ENCODE data around the gene ZP4. TPM values are rescaled to one million over a fixed set of nuclear protein-coding genes. Genes with fewer than 3 reads are reported as not detected.

Gene ZP4
- total RNA-seq, 1 experiment from 2014 or later, result not detected

DNA sequence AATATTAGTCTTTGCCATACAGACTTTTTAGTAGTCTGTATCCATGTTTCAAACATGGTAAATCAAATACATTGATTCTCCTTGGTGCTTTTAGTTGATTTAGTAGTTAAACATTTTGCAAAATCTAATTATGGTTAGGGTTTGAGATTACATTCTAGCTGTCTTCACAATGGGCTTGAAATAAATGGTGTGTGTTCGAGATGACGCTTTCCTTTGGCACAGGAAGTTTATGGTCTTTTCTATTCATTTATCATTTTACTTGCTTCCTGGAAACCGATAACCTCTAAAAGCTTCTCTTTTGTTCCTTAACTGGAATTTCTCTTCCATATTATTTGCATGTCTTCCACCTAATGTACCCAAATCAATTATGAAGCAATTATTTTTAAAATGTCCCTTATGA is 38.4 kb downstream of the ZP4 start:
- no peak overlapping the region for H3K4me3 Mint-ChIP-seq
- Histone ChIP-seq H3K9ac (ENCODE audit: extremely low read depth, insufficient read length, low read length) (no peak overlapping the region), H3K23me2 (ENCODE audit: insufficient read length, low read depth, low read length, poor library complexity, severe bottlenecking) (no peaks in the 10 kb centered on the region), H3K14ac (ENCODE audit: insufficient read depth, low read length) (no peak overlapping the region), H2AK5ac (ENCODE audit: insufficient read length, low read length) (no peak overlapping the region), H2BK15ac (ENCODE audit: low read depth, low read length) (no peak overlapping the region), H2BK120ac (ENCODE audit: low read depth, low read length, poor library complexity, severe bottlenecking) (no peak overlapping the region), H4K5ac (ENCODE audit: insufficient read length, low read depth, low read length) (no peak overlapping the region), H4K91ac (ENCODE audit: insufficient read length, low read depth, low read length) (no peak overlapping the region), H3K4ac (ENCODE audit: low read depth, low read length) (no peak overlapping the region), H4K8ac (replicated peaks; ENCODE audit: insufficient read length, low read depth, low read length) (no peak overlapping the region), H3K18ac (ENCODE audit: insufficient read length, low read depth, low read length) (no peak overlapping the region), H2BK5ac (ENCODE audit: insufficient read length, low read length) (no peak overlapping the region), H3K79me2 (ENCODE audit: insufficient read depth, low read length) (no peaks in the 10 kb centered on the region), H3K79me1 (ENCODE audit: insufficient read depth, low read depth, low read length, poor library complexity, severe bottlenecking) (no peaks in the 10 kb centered on the region), H3K56ac (ENCODE audit: insufficient read length, low read depth, low read length) (no peak overlapping the region), H3K23ac (ENCODE audit: insufficient read length, low read depth, low read length) (no peak overlapping the region), H3T11ph (ENCODE audit: low read length) (no peak overlapping the region), H3K4me2 (ENCODE audit: insufficient read depth, insufficient read length, low read length) (no peak overlapping the region), H3K9me3 (ENCODE audit: control insufficient read depth, low read depth, low read length) (no peaks in the 10 kb centered on the region), H2AFZ (ENCODE audit: low read length) (no peak overlapping the region), H2BK12ac (ENCODE audit: insufficient read length, low read depth, low read length) (no peak overlapping the region), H2BK20ac (ENCODE audit: low read depth, low read length, poor library complexity, severe bottlenecking) (no peak overlapping the region), H3K27me3 (ENCODE audit: insufficient read depth, low read length) (no peaks in the 10 kb centered on the region), H4K20me1 (ENCODE audit: control insufficient read depth, insufficient read depth, insufficient read length) (no peaks in the 10 kb centered on the region), H3K27ac (ENCODE audit: insufficient read length, low read depth, low read length) (no peak overlapping the region), H3K4me1 (ENCODE audit: insufficient read depth, low read length) (no peaks in the 10 kb centered on the region)
- TF ChIP-seq, protein P1, sequence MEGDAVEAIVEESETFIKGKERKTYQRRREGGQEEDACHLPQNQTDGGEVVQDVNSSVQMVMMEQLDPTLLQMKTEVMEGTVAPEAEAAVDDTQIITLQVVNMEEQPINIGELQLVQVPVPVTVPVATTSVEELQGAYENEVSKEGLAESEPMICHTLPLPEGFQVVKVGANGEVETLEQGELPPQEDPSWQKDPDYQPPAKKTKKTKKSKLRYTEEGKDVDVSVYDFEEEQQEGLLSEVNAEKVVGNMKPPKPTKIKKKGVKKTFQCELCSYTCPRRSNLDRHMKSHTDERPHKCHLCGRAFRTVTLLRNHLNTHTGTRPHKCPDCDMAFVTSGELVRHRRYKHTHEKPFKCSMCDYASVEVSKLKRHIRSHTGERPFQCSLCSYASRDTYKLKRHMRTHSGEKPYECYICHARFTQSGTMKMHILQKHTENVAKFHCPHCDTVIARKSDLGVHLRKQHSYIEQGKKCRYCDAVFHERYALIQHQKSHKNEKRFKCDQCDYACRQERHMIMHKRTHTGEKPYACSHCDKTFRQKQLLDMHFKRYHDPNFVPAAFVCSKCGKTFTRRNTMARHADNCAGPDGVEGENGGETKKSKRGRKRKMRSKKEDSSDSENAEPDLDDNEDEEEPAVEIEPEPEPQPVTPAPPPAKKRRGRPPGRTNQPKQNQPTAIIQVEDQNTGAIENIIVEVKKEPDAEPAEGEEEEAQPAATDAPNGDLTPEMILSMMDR (conservative IDR thresholded peaks at IDR 0.05), result no peak
- no peak overlapping the region for H3K27ac Mint-ChIP-seq
- DNase-seq, result no peak
- H3K36me3 Mint-ChIP-seq (ENCODE audit: insufficient read depth in 1 of 3, low read depth in 3 of 3), result peaks cover 2 to 5% (median 3%) of the 10 kb centered on the region in 3 experiments; a peak in 4 of 7 replicates
- no peaks in the 10 kb centered on the region for H3K27me3 Mint-ChIP-seq (ENCODE audit: low read depth)
- WGBS (ENCODE audit: extremely low coverage, insufficient read length, low lambda C conversion rate), result no CpG with 5 or more reads among the region's 3 CpGs
- peaks cover 8 to 10% of the 10 kb centered on the region in 2 experiments; a peak in 2 of 4 replicates for H3K4me1 Mint-ChIP-seq
- peaks cover 0 to 2% of the 10 kb centered on the region in 2 experiments; a peak in 1 of 5 replicates for H3K9me3 Mint-ChIP-seq

Data from H9 (cell line).